Measurements from ENCODE around the gene SLC4A11.

The SLC4A11 gene

DNA sequence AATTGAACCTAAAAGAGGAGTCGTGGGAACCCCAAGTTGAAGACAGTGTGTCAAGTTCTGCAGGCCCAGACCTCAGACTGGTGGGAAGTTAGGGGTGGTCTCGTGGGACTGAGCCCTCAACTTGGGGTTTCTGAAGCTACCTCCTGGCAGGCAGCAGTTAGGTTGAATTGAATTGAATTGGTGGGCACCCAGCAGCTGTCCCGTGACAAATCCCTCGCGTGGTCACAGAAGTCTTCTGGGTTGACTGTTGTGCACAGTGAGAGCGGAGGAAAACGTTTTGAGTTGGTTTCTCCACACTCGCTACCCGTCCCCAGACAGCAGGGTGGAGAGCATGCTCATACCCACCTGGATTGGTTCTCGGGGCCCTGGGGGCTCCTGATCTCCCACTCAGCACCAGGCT, 12.9 kb downstream of the SLC4A11 start:
- TF ChIP-seq TEAD4 (IDR thresholded peaks at IDR 0.05) (no peak), YY1 (IDR thresholded peaks at IDR 0.05; ENCODE audit: low read depth) (no peak), CEBPB (IDR thresholded peaks at IDR 0.05) (no peak), NFIC (IDR thresholded peaks at IDR 0.05) (no peak), EP300 (IDR thresholded peaks at IDR 0.05; ENCODE audit: borderline replicate concordance) (no peak), TAF1 (IDR thresholded peaks at IDR 0.05; ENCODE audit: low read depth) (no peak), ZBTB7A (IDR thresholded peaks at IDR 0.05; ENCODE audit: low read depth) (no peak), TCF12 (IDR thresholded peaks at IDR 0.05; ENCODE audit: low read depth) (no peak), FOXM1 (IDR thresholded peaks at IDR 0.05; ENCODE audit: borderline replicate concordance, low read depth) (no peak), EGR1 (IDR thresholded peaks at IDR 0.05) (no peak), CREB1 (IDR thresholded peaks at IDR 0.05; ENCODE audit: low read depth) (no peak), RAD21 (IDR thresholded peaks at IDR 0.05; ENCODE audit: low read depth) (no peak)
- TF ChIP-seq, protein P1, sequence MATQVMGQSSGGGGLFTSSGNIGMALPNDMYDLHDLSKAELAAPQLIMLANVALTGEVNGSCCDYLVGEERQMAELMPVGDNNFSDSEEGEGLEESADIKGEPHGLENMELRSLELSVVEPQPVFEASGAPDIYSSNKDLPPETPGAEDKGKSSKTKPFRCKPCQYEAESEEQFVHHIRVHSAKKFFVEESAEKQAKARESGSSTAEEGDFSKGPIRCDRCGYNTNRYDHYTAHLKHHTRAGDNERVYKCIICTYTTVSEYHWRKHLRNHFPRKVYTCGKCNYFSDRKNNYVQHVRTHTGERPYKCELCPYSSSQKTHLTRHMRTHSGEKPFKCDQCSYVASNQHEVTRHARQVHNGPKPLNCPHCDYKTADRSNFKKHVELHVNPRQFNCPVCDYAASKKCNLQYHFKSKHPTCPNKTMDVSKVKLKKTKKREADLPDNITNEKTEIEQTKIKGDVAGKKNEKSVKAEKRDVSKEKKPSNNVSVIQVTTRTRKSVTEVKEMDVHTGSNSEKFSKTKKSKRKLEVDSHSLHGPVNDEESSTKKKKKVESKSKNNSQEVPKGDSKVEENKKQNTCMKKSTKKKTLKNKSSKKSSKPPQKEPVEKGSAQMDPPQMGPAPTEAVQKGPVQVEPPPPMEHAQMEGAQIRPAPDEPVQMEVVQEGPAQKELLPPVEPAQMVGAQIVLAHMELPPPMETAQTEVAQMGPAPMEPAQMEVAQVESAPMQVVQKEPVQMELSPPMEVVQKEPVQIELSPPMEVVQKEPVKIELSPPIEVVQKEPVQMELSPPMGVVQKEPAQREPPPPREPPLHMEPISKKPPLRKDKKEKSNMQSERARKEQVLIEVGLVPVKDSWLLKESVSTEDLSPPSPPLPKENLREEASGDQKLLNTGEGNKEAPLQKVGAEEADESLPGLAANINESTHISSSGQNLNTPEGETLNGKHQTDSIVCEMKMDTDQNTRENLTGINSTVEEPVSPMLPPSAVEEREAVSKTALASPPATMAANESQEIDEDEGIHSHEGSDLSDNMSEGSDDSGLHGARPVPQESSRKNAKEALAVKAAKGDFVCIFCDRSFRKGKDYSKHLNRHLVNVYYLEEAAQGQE (IDR thresholded peaks at IDR 0.05; ENCODE audit: low read depth), result no peak
- TF ChIP-seq, protein P2, sequence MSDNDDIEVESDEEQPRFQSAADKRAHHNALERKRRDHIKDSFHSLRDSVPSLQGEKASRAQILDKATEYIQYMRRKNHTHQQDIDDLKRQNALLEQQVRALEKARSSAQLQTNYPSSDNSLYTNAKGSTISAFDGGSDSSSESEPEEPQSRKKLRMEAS (IDR thresholded peaks at IDR 0.05), result no peak
- TF ChIP-seq, protein P3, sequence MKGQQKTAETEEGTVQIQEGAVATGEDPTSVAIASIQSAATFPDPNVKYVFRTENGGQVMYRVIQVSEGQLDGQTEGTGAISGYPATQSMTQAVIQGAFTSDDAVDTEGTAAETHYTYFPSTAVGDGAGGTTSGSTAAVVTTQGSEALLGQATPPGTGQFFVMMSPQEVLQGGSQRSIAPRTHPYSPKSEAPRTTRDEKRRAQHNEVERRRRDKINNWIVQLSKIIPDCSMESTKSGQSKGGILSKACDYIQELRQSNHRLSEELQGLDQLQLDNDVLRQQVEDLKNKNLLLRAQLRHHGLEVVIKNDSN (IDR thresholded peaks at IDR 0.05), result no peak

DNA sequence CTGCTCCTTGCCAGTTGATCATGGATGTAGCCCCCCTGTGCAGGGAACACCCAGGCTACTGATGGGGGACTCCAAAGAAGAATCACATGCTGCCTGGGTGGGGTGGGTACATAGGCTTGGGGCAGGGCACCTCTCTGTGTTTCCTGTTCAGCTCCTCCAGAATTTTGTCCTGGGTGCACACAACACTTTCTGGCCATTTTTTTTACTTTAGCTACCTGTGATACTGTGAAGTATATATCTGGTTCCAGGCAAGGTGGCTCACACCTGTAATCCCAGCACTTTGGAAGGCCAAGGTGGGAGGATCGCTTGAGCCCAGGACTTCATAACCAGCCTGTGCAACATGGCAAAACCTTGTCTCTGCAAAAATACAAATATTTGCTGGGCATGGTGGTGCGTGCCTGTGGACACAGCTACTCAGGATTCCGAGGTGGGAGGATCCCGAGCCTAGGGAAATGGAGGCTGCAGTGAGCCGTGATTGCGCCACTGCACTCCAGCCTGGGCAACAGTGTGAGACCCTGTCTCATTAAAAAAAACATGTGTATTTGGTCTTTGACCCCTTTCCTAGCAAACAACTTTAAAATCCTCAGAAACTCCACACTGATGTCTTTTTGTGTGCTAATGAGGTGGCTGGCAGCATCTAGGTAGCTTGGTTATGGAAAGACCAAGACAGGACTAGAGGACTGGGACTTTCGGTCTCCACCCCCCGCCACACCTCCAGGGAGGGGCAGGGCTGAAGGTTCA, 14.1 kb downstream of the SLC4A11 start:
- no peak for TF ChIP-seq NFIC (IDR thresholded peaks at IDR 0.05)
- TF ChIP-seq CREB1 (IDR thresholded peaks at IDR 0.05; ENCODE audit: low read depth), result no peak
- TF ChIP-seq RAD21 (IDR thresholded peaks at IDR 0.05; ENCODE audit: low read depth), result no peak
- TF ChIP-seq YY1 (IDR thresholded peaks at IDR 0.05; ENCODE audit: low read depth), result no peak
- TF ChIP-seq, protein P3 (IDR thresholded peaks at IDR 0.05), result no peak
- no peak for TF ChIP-seq EP300 (IDR thresholded peaks at IDR 0.05; ENCODE audit: borderline replicate concordance)
- TF ChIP-seq TAF1 (IDR thresholded peaks at IDR 0.05; ENCODE audit: low read depth), result no peak
- TF ChIP-seq, protein P2 (IDR thresholded peaks at IDR 0.05), result no peak
- no peak for TF ChIP-seq CEBPB (IDR thresholded peaks at IDR 0.05)
- TF ChIP-seq, protein P1 (IDR thresholded peaks at IDR 0.05; ENCODE audit: low read depth), result no peak
- TF ChIP-seq TCF12 (IDR thresholded peaks at IDR 0.05; ENCODE audit: low read depth), result no peak
- TF ChIP-seq ZBTB7A (IDR thresholded peaks at IDR 0.05; ENCODE audit: low read depth), result no peak

DNA sequence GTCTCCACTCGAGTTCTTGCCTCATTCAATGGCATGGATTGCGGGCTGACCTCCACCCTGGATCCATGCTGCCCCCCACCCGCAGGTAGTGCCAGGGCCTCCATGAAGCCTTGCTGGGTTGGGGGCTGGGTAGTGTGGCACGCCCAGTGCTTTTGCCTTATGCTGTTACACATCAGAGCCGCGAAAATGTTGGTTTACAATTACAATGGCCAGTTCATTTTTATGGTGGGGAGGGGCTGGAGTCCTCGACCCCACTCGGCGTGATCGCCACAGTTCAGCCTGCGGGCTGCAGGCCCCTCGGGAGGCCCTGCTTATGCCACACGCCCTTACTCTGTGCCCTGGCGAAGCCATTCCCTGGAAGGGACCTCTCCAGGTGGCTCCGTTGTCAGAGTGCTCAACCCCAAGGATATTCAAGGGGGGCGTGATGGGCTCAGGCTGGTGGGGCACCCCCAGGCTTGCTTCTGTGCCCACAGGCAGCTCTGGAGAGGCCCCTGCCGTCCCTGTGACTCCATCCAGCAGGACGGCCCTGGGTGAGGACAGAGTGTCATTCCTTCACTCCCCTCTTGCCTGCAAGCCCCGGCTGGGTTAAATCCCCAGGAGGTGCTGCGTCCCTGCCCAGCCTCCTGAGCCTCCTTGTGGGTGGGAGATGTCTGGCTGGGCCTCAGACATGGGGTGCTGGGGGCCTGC, 14.9 kb downstream of the SLC4A11 start:
- TF ChIP-seq EGR1 (IDR thresholded peaks at IDR 0.05) (no peak), ZBTB7A (IDR thresholded peaks at IDR 0.05; ENCODE audit: low read depth) (no peak), FOXM1 (IDR thresholded peaks at IDR 0.05; ENCODE audit: borderline replicate concordance, low read depth) (no peak), NFIC (IDR thresholded peaks at IDR 0.05) (no peak), TAF1 (IDR thresholded peaks at IDR 0.05; ENCODE audit: low read depth) (no peak), TEAD4 (IDR thresholded peaks at IDR 0.05) (no peak), TCF12 (IDR thresholded peaks at IDR 0.05; ENCODE audit: low read depth) (no peak), CEBPB (IDR thresholded peaks at IDR 0.05) (no peak), YY1 (IDR thresholded peaks at IDR 0.05; ENCODE audit: low read depth) (no peak), RAD21 (IDR thresholded peaks at IDR 0.05; ENCODE audit: low read depth) (no peak), CREB1 (IDR thresholded peaks at IDR 0.05; ENCODE audit: low read depth) (no peak), EP300 (IDR thresholded peaks at IDR 0.05; ENCODE audit: borderline replicate concordance) (no peak)
- TF ChIP-seq, protein P3 (IDR thresholded peaks at IDR 0.05), result no peak
- TF ChIP-seq, protein P1 (IDR thresholded peaks at IDR 0.05; ENCODE audit: low read depth), result no peak
- TF ChIP-seq, protein P2 (IDR thresholded peaks at IDR 0.05), result no peak
